ENCODE data around the gene FHAD1. TPM values are rescaled to one million over a fixed set of nuclear protein-coding genes. Genes with fewer than 3 reads are reported as not detected.
"Not testable (repeated sequence)": the region's sequence is repeated elsewhere in the genome, so short reads cannot be mapped to it uniquely, and the experiment has no call there.

Gene FHAD1
- total and polyA plus RNA-seq, 11 donors: 0.06 to 1.1 (median 0.12) TPM; not detected in 4

DNA sequence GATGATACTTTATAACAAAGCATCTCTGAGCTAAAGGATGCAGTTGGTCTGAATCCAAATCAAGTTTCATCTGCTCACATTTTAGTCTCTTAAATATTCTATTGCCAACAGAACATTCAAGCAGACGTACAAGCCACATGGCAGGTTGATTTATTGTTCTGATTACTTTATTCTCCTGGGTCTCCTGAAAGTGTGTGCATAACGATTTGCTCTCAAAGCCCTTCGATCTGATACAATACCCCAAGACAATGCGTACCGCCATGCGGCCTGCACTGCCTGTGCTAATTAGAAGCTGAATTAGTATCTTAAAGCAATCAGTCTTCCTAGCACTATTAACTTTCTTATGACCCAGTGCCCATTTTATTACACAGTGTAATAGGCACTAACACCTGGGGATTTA, 56.9 kb downstream of the FHAD1 start:
- H3K9me3 ChIP-seq: no peaks in the 10 kb centered on the region
- DNase-seq: no peak
- H3K4me3 ChIP-seq: no peak overlapping the region
- 87 to 91% (median 89%) methylated on average over 6 of the region's 6 CpGs for WGBS, 4 donors
- no peak overlapping the region for H3K27ac ChIP-seq
- H3K36me3 ChIP-seq: no peaks in the 10 kb centered on the region
- TF ChIP-seq POLR2A (IDR thresholded peaks at IDR 0.05): no peak
- TF ChIP-seq CTCF (IDR thresholded peaks at IDR 0.05): no peak
- peaks cover 0 to 6% (median 0%) of the 10 kb centered on the region in 12 donors for H3K4me1 ChIP-seq
- no peak for ATAC-seq
- H3K27me3 ChIP-seq: no peaks in the 10 kb centered on the region
- intact Hi-C loops (cut with DNase I): loop anchor here in 9 of 10 donors (1.0 to 5.0 kb wide), 4 partner anchors 152 to 177 kb away; no protein-coding TSS in a partner anchor

- H3K27ac ChIP-seq: no peak overlapping the region
- no peak overlapping the region for H3K4me3 ChIP-seq
- DNase-seq (peak in 4 of 5 donors; percentile 34 to 78 (median 46)), ATAC-seq (peak in 3 of 4 donors; percentile 57 to 69 (median 62))
- no peaks in the 10 kb centered on the region for H3K27me3 ChIP-seq
- H3K9me3 ChIP-seq: no peaks in the 10 kb centered on the region
- intact Hi-C loops (cut with DNase I): loop anchor here (1.0 to 5.0 kb wide), 4 partner anchors 153 to 178 kb away; no protein-coding TSS in a partner anchor
- TF ChIP-seq POLR2A (IDR thresholded peaks at IDR 0.05): no peak
- peak; percentile 72 to 91 (median 83) for TF ChIP-seq CTCF (IDR thresholded peaks at IDR 0.05)
- peaks cover 0 to 6% (median 0%) of the 10 kb centered on the region in 12 donors for H3K4me1 ChIP-seq
- WGBS, 4 donors: 30 to 37% (median 33%) methylated on average over 13 to 15 of the region's 15 CpGs
- no peaks in the 10 kb centered on the region for H3K36me3 ChIP-seq
These were observed 57.9 kb downstream of the FHAD1 start for GRCh38 chr1:15304708-15305467.

- H3K4me1 ChIP-seq: peaks cover 0 to 6% (median 0%) of the 10 kb centered on the region in 12 donors
- 72 to 79% (median 74%) methylated on average over 7 of the region's 7 CpGs for WGBS, 4 donors
- no peaks in the 10 kb centered on the region for H3K9me3 ChIP-seq
- no peak for TF ChIP-seq POLR2A (IDR thresholded peaks at IDR 0.05)
- TF ChIP-seq CTCF (IDR thresholded peaks at IDR 0.05): no peak
- intact Hi-C loops (cut with DNase I): loop anchor here in 6 of 10 donors (2.0 to 5.0 kb wide), 2 partner anchors 177 to 178 kb away; no protein-coding TSS in a partner anchor
- H3K27me3 ChIP-seq: no peaks in the 10 kb centered on the region
- H3K27ac ChIP-seq: no peak overlapping the region
- H3K4me3 ChIP-seq: no peak overlapping the region
- no peak for ATAC-seq
- H3K36me3 ChIP-seq: no peaks in the 10 kb centered on the region
- no peak for DNase-seq
These were observed 58.4 kb downstream of the FHAD1 start for GRCh38 chr1:15305468-15305770.

- not testable (repeated sequence) for ATAC-seq, H3K27me3 ChIP-seq, H3K27ac ChIP-seq, H3K4me1 ChIP-seq, H3K4me3 ChIP-seq, DNase-seq, H3K36me3 ChIP-seq, H3K9me3 ChIP-seq
- WGBS, 4 donors: 63 to 100% (median 91%) methylated on average over 1 of the region's 1 CpG
- intact Hi-C loops (cut with DNase I): loop anchor here in 1 of 10 donors (5.0 kb wide), 1 partner anchor 179 kb away; no protein-coding TSS in a partner anchor
These were observed 59.3 kb downstream of the FHAD1 start for GRCh38 chr1:15306352-15306751.
